HepG2 (cell line): Measurements from ENCODE around the gene SORBS2. TPM values are rescaled to one million over a fixed set of nuclear protein-coding genes. Genes with fewer than 3 reads are reported as not detected.

Source experiments
- ATAC-seq: fragments of 200-7000 bp; cut with Tn5 transposase; 3 replicates; pipeline ENCODE4 v1.9.1; 2020; ENCODE audit warnings: mild to moderate bottlenecking, moderate library complexity
- BruUV-seq: library from RNA; stranded (reverse); fragments of 400-500 nt; replicated peaks from 2 replicates; lab custom pipeline; 2021; lab: Mats Ljungman, UMichigan
- CTCF ChIA-PET: fragments of 300-600 bp; formaldehyde crosslinking; extraction: SDS; loops from one replicate; lab custom pipeline; 2021; ENCODE audit warnings: low total read pairs, inconsistent platforms, low intra/inter-chr PET ratio; lab: Yijun Ruan, JAX
- POLR2A ChIA-PET: fragments of 350-600 bp; sonication (Branson Sonifier 250); formaldehyde crosslinking; loops from one replicate; lab custom pipeline; 2020; ENCODE audit warnings: antibody characterized with exemption, inconsistent platforms; lab: Yijun Ruan, JAX
- DNase-seq: peaks from one replicate; pipeline ENCODE4 v3.0.0-alpha.2; 2015; ENCODE audit warnings: low spot score
- FAIRE-seq: peaks from 3 replicates; lab custom pipeline; 2011; peaks lifted over from hg19 to GRCh38; lab: Jason Lieb, UNC
- H2AFZ ChIP-seq: one replicate; pipeline ENCODE4 v1.6.1; 2011; ENCODE audit warnings: low read length, inconsistent platforms
- H3K27ac ChIP-seq: fragments of 300-600 bp; 3 replicates; pipeline ENCODE4 v1.8.0; 2011; ENCODE audit warnings: mixed run types, mild to moderate bottlenecking, mixed read lengths, low read length, inconsistent platforms; ENCODE audit not compliant: insufficient read depth; ENCODE audit errors: extremely low read length
- H3K27me3 ChIP-seq, 2 experiments: fragments of 200-600 bp in 1 of 2; 2 replicates in 1 of 2; 3 replicates in 1 of 2; pipeline versions ENCODE4 v1.6.0 to v1.8.0; 2011; ENCODE audit warnings: low read length in 2 of 2, mild to moderate bottlenecking in 2 of 2, moderate library complexity in 2 of 2, inconsistent platforms in 1 of 2; ENCODE audit not compliant: insufficient read depth in 2 of 2, control insufficient read depth in 1 of 2
- H3K36me3 ChIP-seq, 2 experiments: fragments of 200-600 bp in 1 of 2; replicated peaks in 1 of 2; 2 replicates in 1 of 2; 3 replicates in 1 of 2; pipeline versions ENCODE4 v1.5.1 to v1.8.0; 2011; ENCODE audit warnings: low read length in 2 of 2, inconsistent platforms in 1 of 2; ENCODE audit not compliant: insufficient read depth in 2 of 2, control insufficient read depth in 1 of 2
- H3K4me1 ChIP-seq: 2 replicates; pipeline ENCODE4 v1.5.1; 2012; ENCODE audit warnings: low read length, inconsistent platforms; ENCODE audit not compliant: insufficient read depth
- H3K4me2 ChIP-seq: 2 replicates; pipeline ENCODE4 v1.6.0; 2011; ENCODE audit warnings: low read depth, low read length, inconsistent platforms
- H3K4me3 ChIP-seq, 3 experiments: fragments of 200-600 bp in 1 of 3; sonication (generic), shearing (Covaris generic) in 1 of 3; replicated peaks in 1 of 3; 2 replicates each; pipeline ENCODE4 v1.5.1; 2011 to 2016; ENCODE audit warnings: low read length in 3 of 3, inconsistent platforms in 2 of 3, low read depth in 2 of 3, mild to moderate bottlenecking in 2 of 3, control low read depth in 1 of 3, mixed read lengths in 1 of 3; ENCODE audit not compliant: insufficient read depth in 1 of 3
- H3K79me2 ChIP-seq: one replicate; pipeline ENCODE4 v1.6.1; 2011; ENCODE audit warnings: low read length, inconsistent platforms; ENCODE audit not compliant: insufficient read depth
- H3K9ac ChIP-seq: 2 replicates; pipeline ENCODE4 v1.6.0; 2011; ENCODE audit warnings: mild to moderate bottlenecking, low read depth, low read length, inconsistent platforms; ENCODE audit not compliant: insufficient read depth
- H3K9me3 ChIP-seq: 2 replicates; pipeline ENCODE4 v1.5.1; 2012; ENCODE audit warnings: mild to moderate bottlenecking, low read length
- H4K20me1 ChIP-seq: 2 replicates; pipeline ENCODE4 v1.6.0; 2011; ENCODE audit warnings: inconsistent platforms, mild to moderate bottlenecking, low read length, moderate library complexity; ENCODE audit not compliant: insufficient read depth
- CREM ChIP-seq, 2 experiments: sonication (generic) in 1 of 2; formaldehyde crosslinking in 1 of 2; IDR thresholded peaks; 2 replicates each; pipeline versions ENCODE4 v1.4.0 to v1.6.1; 2016 to 2020; ENCODE audit warnings: antibody characterized with exemption in 1 of 2, mild to moderate bottlenecking in 1 of 2, missing genetic modification reagents in 1 of 2
- MAFF ChIP-seq: IDR thresholded peaks from 2 replicates; pipeline ENCODE4 v1.6.1; 2011; ENCODE audit warnings: low read depth, low read length, improper control_type of control experiment
- MLX ChIP-seq: IDR thresholded peaks from 2 replicates; pipeline ENCODE4 v1.6.1; 2016
- MTF2 ChIP-seq: sonication (generic); formaldehyde crosslinking; IDR thresholded peaks from 2 replicates; pipeline ENCODE4 v1.5.0; 2020; ENCODE audit warnings: missing genetic modification reagents, borderline replicate concordance
- NONO ChIP-seq, 2 experiments: fragments of 450-650 bp in 1 of 2; sonication (generic) in 1 of 2; formaldehyde crosslinking in 1 of 2; IDR thresholded peaks in 1 of 2; conservative IDR thresholded peaks in 1 of 2; 2 replicates each; pipeline versions ENCODE4 v1.6.1 to v1.8.0; 2017 to 2022; ENCODE audit warnings: mild to moderate bottlenecking in 1 of 2, missing genetic modification reagents in 1 of 2, moderate library complexity in 1 of 2
- NR2F6 ChIP-seq, 2 experiments: IDR thresholded peaks; 2 replicates each; pipeline ENCODE4 v1.6.1; 2016; ENCODE audit warnings: antibody characterized with exemption in 1 of 2, mild to moderate bottlenecking in 1 of 2
- STAG1 ChIP-seq: sonication (generic); formaldehyde crosslinking; IDR thresholded peaks from 2 replicates; pipeline ENCODE4 v1.4.0; 2020; ENCODE audit warnings: missing genetic modification reagents
- SUZ12 ChIP-seq: fragments of 150-350 bp; IDR thresholded peaks from 2 replicates; pipeline ENCODE4 v1.6.1; 2014; ENCODE audit warnings: low read depth, low read length
- TOPORS ChIP-seq: sonication (generic); formaldehyde crosslinking; IDR thresholded peaks from 2 replicates; pipeline ENCODE4 v1.8.0; 2023; ENCODE audit warnings: mild to moderate bottlenecking, missing genetic modification reagents
- ZBTB49 ChIP-seq: sonication (generic); formaldehyde crosslinking; IDR thresholded peaks from 2 replicates; pipeline ENCODE4 v1.4.0; 2020; ENCODE audit warnings: missing genetic modification reagents, borderline replicate concordance
- ZBTB7A ChIP-seq: sonication (generic); formaldehyde crosslinking; IDR thresholded peaks from 2 replicates; pipeline ENCODE4 v1.8.0; 2022; ENCODE audit warnings: mild to moderate bottlenecking, missing genetic modification reagents
- ZNF143 ChIP-seq: sonication (generic); formaldehyde crosslinking; IDR thresholded peaks from 2 replicates; pipeline ENCODE4 v1.4.0; 2020; ENCODE audit warnings: missing genetic modification reagents
- ZNF260 ChIP-seq: sonication (generic); formaldehyde crosslinking; IDR thresholded peaks from 2 replicates; pipeline ENCODE4 v1.4.0; 2020; ENCODE audit warnings: missing genetic modification reagents, low read depth, mild to moderate bottlenecking, borderline replicate concordance
- ZNF282 ChIP-seq: fragments of 450-650 bp; IDR thresholded peaks from 2 replicates; pipeline ENCODE4 v1.6.1; 2018; ENCODE audit not compliant: partially characterized antibody
- ZNF33A ChIP-seq: sonication (generic); formaldehyde crosslinking; IDR thresholded peaks from 2 replicates; pipeline ENCODE4 v1.5.1; 2020; ENCODE audit warnings: missing genetic modification reagents, mild to moderate bottlenecking, moderate library complexity, borderline replicate concordance
- ZNF891 ChIP-seq: sonication (generic); formaldehyde crosslinking; IDR thresholded peaks from 2 replicates; pipeline ENCODE4 v1.5.0; 2020; ENCODE audit warnings: mild to moderate bottlenecking, missing genetic modification reagents
- WGBS: methylation state at CpG from one replicate; pipeline ENCODE4 v1.1.6; 2017; ENCODE audit warnings: low lambda C conversion rate; 5-methylcytosine and 5-hydroxymethylcytosine counted together
- in situ Hi-C: cut with HindIII; loops from 2 replicates; pipeline ENCODE4 v1.10.0; 2017; ENCODE audit warnings: low pct_unique_long_range_greater_than_20kb; ENCODE audit not compliant: extremely low pct_ligation_motif_present
- intact Hi-C: fragments of 100-400 bp; cut with micrococcal nuclease; formaldehyde crosslinking; loops from one replicate; pipeline ENCODE4 v1.10.0; 2022; ENCODE audit not compliant: unreplicated experiment
- polyA plus RNA-seq, 8 experiments: library from polyadenylated mRNA; depleted of rRNA in 3 of 8; stranded (reverse) in 7 of 8; unstranded in 1 of 8; fragments of >200 nt; fragmentation: Illumina TruSeq in 4 of 8; extraction: Trizol in 4 of 8; gene quantifications; 2 replicates each; pipeline versions ENCODE4 v1.2.1 to v1.2.3, GENCODE V29; 2011 to 2016; ENCODE audit warnings: low read depth in 4 of 8, missing spikeins in 1 of 8, mixed read lengths in 1 of 8; ENCODE audit not compliant: insufficient read depth in 1 of 8
- total RNA-seq, 5 experiments: library from RNA; depleted of rRNA; stranded (reverse); fragments of >200 nt; fragmentation: Illumina TruSeq; extraction: Trizol; gene quantifications; 2 replicates each; pipeline ENCODE4 v1.2.3, GENCODE V29; 2016; ENCODE audit warnings: low read depth in 1 of 5

SORBS2 gene
- total and polyA plus RNA-seq, 2 of the 13 experiments (the other 11 are each of a cell fraction or from before 2014, with no cell fraction given): 25.0 to 80.5 TPM

GRCh38 chr4:185726931-185727330, 85.1 kb downstream of the SORBS2 start:
- in situ Hi-C loops: no loop called here
- no peak for FAIRE-seq
- DNase-seq: no peak
- ChIA-PET POLR2A (no interaction called here), CTCF (no interaction called here)
- no peak overlapping the region for H3K9ac ChIP-seq
- no TSS peak for BruUV-seq
- H3K9me3 ChIP-seq: no peaks in the 10 kb centered on the region
- H3K27ac ChIP-seq: no peak overlapping the region
- no peaks in the 10 kb centered on the region for H3K27me3 ChIP-seq
- WGBS: 94% methylated on average over 8 of the region's 8 CpGs
- intact Hi-C loops: no loop called here
- H3K36me3 ChIP-seq: peaks cover 3% of the 10 kb centered on the region in 2 experiments; a peak in 2 of 5 replicates
- no peak overlapping the region for H2AFZ ChIP-seq
- peaks cover 34% of the 10 kb centered on the region for H3K4me1 ChIP-seq
- no peak for ATAC-seq
- no peaks in the 10 kb centered on the region for H4K20me1 ChIP-seq
- no peak overlapping the region for H3K4me2 ChIP-seq
- H3K79me2 ChIP-seq: no peaks in the 10 kb centered on the region
- TF ChIP-seq ZNF143 (CRISPR knock-in tag) (no peak), ZNF282 (no peak), MLX (CRISPR knock-in tag) (no peak), ZBTB7A (no peak), TOPORS (CRISPR knock-in tag) (no peak), CREM (IDR thresholded peaks at IDR 0.05) (no peak), CREM (CRISPR knock-in tag; IDR thresholded peaks at IDR 0.05) (no peak), ZNF260 (CRISPR knock-in tag) (no peak), NONO (IDR thresholded peaks at IDR 0.05) (no peak), NONO (CRISPR knock-in tag; conservative IDR thresholded peaks at IDR 0.05) (no peak), STAG1 (no peak), ZNF891 (CRISPR knock-in tag) (no peak), MAFF (no peak), NR2F6 (IDR thresholded peaks at IDR 0.05) (no peak), NR2F6 (CRISPR knock-in tag; IDR thresholded peaks at IDR 0.05) (no peak), ZNF33A (CRISPR knock-in tag) (no peak), ZBTB49 (CRISPR knock-in tag) (no peak), MTF2 (CRISPR knock-in tag) (no peak), SUZ12 (no peak)
- TF ChIP-seq, all 625 proteins: peak for 0
- no peak overlapping the region for H3K4me3 ChIP-seq
